HG02571 (cell line): ENCODE measurements around the gene SLC22A17.
"Not testable (repeated sequence)": the region's sequence is repeated elsewhere in the genome, so short reads cannot be mapped to it uniquely, and the experiment has no call there.

Experiments
- ATAC-seq: cut with Tn5 transposase; IDR thresholded peaks from one replicate; pipeline ENCODE4 v1.9.1; 2021; ENCODE audit warnings: mild to moderate bottlenecking, moderate library complexity; ENCODE audit not compliant: unreplicated experiment

The SLC22A17 gene

GRCh38 chr14:23346693-23347405 is 5.8 kb downstream of the SLC22A17 start:
- ATAC-seq, result no peak

- ATAC-seq, result no peak
Observed at GRCh38 chr14:23345987-23346692, 6.5 kb downstream of the SLC22A17 start.

GRCh38 chr14:23344481-23344880 is 8.2 kb downstream of the SLC22A17 start:
- ATAC-seq, result no peak

- ATAC-seq, result no peak
Observed at GRCh38 chr14:23339506-23340268, 13.0 kb downstream of the SLC22A17 start.

GRCh38 chr14:23335623-23336022 is 17.1 kb downstream of the SLC22A17 start:
- ATAC-seq, result no peak

- ATAC-seq, result no peak
Observed at GRCh38 chr14:23327947-23328744, 24.5 kb downstream of the SLC22A17 start.

- ATAC-seq, result no peak
Observed at GRCh38 chr14:23326491-23327332, 26.0 kb downstream of the SLC22A17 start.

- not testable (repeated sequence) for ATAC-seq
Observed at GRCh38 chr14:23325746-23326145, 26.9 kb downstream of the SLC22A17 start.

- ATAC-seq, result no peak
Observed at GRCh38 chr14:23324993-23325392, 27.7 kb downstream of the SLC22A17 start.

- no peak for ATAC-seq
Observed at GRCh38 chr14:23324455-23324846, 28.2 kb downstream of the SLC22A17 start.

- ATAC-seq, result no peak
Observed at GRCh38 chr14:23323838-23324454, 28.7 kb downstream of the SLC22A17 start.

- no peak for ATAC-seq
Observed at GRCh38 chr14:23322568-23323517, 29.8 kb downstream of the SLC22A17 start.

GRCh38 chr14:23321572-23322547 is 30.8 kb downstream of the SLC22A17 start:
- ATAC-seq, result peak; percentile 20

GRCh38 chr14:23320584-23321571 is 31.8 kb downstream of the SLC22A17 start, which contains the start of gene PABPN1:
Gene PABPN1 (plus strand): TSS chr14:23321457. CDS start chr14:23321470, 13 bp downstream.
- ATAC-seq, result peak; percentile 86

- no peak for ATAC-seq
Observed at GRCh38 chr14:23319746-23320583, 32.7 kb downstream of the SLC22A17 start.
